Ishikawa (cell line): ENCODE results near the gene TCP11L2.

ENCODE experiments used
- CEBPB ChIP-seq: IDR thresholded peaks from 2 replicates; pipeline ENCODE4 v1.6.1; 2012
- CREB1 ChIP-seq: IDR thresholded peaks from 2 replicates; pipeline ENCODE4 v1.6.1; 2012; ENCODE audit warnings: low read depth
- EP300 ChIP-seq: IDR thresholded peaks from 2 replicates; pipeline ENCODE4 v1.6.1; 2012; ENCODE audit warnings: borderline replicate concordance
- RAD21 ChIP-seq: IDR thresholded peaks from 2 replicates; pipeline ENCODE4 v1.6.1; 2012; ENCODE audit warnings: low read depth
- TAF1 ChIP-seq: IDR thresholded peaks from 2 replicates; pipeline ENCODE4 v1.6.1; 2012; ENCODE audit warnings: low read depth, mild to moderate bottlenecking
- TEAD4 ChIP-seq: IDR thresholded peaks from 2 replicates; pipeline ENCODE4 v1.6.1; 2012
- YY1 ChIP-seq: IDR thresholded peaks from 2 replicates; pipeline ENCODE4 v1.6.1; 2012; ENCODE audit warnings: low read depth
- ZBTB7A ChIP-seq: IDR thresholded peaks from 2 replicates; pipeline ENCODE4 v1.6.1; 2012; ENCODE audit warnings: low read depth
- TF ChIP-seq, protein P1 (sequence below): IDR thresholded peaks from 2 replicates; pipeline ENCODE4 v1.6.1; 2012; ENCODE audit warnings: low read depth, mild to moderate bottlenecking
- TF ChIP-seq, protein P2 (sequence below): IDR thresholded peaks from 2 replicates; pipeline ENCODE4 v1.6.1; 2012

DNA sequence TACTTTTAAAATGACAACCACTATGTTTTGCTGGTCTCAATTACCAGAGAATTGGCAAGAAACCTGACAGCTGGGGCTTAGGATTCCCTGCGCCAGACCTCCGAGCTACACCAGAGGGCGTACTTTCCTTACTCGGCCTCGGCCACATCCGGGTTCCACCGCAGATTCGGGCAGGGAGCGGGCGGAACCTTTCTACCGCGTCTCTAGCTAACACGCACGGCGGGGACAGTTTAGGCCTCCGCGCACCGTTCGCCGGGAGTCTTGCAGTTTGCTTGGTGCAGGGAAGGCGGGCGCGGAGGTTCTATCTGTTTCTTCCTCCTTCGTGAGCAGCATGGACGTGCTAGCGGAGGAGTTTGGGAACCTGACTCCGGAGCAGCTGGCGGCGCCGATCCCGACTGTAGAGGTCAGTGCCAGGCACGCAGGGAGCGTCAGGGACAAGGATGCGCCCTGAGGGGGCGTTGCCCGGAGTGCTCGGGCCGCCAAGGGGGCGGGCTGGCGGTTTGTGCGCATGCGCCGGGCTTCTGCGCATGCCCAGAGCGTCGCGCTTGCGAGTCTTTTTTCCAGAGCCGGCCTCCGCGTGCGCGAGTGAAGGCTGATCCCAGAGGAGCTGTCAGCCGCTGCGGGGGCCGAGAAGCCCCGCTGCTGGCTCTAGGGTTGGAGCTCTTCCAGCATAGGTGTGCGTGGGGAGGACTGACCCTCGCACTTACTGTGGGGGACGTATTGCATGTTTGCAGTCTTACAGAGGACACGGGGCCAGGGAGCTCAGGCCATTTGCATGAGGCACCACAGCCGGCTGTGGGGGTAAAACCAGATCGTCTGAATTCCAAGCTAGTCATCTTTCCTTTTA lies 55.2 kb downstream of the TCP11L2 start, which contains the start of gene POLR3B:
- TF ChIP-seq, protein P1, sequence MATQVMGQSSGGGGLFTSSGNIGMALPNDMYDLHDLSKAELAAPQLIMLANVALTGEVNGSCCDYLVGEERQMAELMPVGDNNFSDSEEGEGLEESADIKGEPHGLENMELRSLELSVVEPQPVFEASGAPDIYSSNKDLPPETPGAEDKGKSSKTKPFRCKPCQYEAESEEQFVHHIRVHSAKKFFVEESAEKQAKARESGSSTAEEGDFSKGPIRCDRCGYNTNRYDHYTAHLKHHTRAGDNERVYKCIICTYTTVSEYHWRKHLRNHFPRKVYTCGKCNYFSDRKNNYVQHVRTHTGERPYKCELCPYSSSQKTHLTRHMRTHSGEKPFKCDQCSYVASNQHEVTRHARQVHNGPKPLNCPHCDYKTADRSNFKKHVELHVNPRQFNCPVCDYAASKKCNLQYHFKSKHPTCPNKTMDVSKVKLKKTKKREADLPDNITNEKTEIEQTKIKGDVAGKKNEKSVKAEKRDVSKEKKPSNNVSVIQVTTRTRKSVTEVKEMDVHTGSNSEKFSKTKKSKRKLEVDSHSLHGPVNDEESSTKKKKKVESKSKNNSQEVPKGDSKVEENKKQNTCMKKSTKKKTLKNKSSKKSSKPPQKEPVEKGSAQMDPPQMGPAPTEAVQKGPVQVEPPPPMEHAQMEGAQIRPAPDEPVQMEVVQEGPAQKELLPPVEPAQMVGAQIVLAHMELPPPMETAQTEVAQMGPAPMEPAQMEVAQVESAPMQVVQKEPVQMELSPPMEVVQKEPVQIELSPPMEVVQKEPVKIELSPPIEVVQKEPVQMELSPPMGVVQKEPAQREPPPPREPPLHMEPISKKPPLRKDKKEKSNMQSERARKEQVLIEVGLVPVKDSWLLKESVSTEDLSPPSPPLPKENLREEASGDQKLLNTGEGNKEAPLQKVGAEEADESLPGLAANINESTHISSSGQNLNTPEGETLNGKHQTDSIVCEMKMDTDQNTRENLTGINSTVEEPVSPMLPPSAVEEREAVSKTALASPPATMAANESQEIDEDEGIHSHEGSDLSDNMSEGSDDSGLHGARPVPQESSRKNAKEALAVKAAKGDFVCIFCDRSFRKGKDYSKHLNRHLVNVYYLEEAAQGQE, result no peak
- TF ChIP-seq, protein P2, sequence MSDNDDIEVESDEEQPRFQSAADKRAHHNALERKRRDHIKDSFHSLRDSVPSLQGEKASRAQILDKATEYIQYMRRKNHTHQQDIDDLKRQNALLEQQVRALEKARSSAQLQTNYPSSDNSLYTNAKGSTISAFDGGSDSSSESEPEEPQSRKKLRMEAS, result peak; percentile 96
- peak; percentile 76 for TF ChIP-seq YY1
- 0 out of 2 replicates have a peak, but pooled peaks have one; percentile 21 for TF ChIP-seq CREB1
- TF ChIP-seq TAF1, result peak; percentile 82
- no peak for TF ChIP-seq ZBTB7A
- peak; percentile 83 for TF ChIP-seq RAD21
- no peak for TF ChIP-seq CEBPB
- TF ChIP-seq TEAD4, result peak; percentile 55
- TF ChIP-seq EP300, result peak; percentile 30; the same call in 1 of the 2 replicates
